Brain microvascular endothelial cell (primary cell): ENCODE data around the gene LIPM.
A peak's percentile ranks its signal among the peaks of the same experiment; 100 is the strongest.
"Not testable (repeated sequence)": the region's sequence is repeated elsewhere in the genome, so short reads cannot be mapped to it uniquely, and the experiment has no call there.

Experiments
- DNase-seq: peaks from one replicate; pipeline ENCODE4 v3.0.0-alpha.2; 2020
- H3K27ac ChIP-seq: fragments of 250-450 bp; sonication (Bioruptor Pico); 2 replicates; pipeline ENCODE4 v1.5.1; 2020; ENCODE audit warnings: mild to moderate bottlenecking, moderate library complexity
- H3K27me3 ChIP-seq: fragments of 250-450 bp; sonication (Bioruptor Pico); replicated peaks from 2 replicates; pipeline ENCODE4 v1.5.1; 2020; ENCODE audit warnings: mild to moderate bottlenecking
- H3K36me3 ChIP-seq: fragments of 250-450 bp; sonication (Bioruptor Pico); replicated peaks from 2 replicates; pipeline ENCODE4 v1.5.1; 2020; ENCODE audit warnings: mild to moderate bottlenecking
- H3K4me3 ChIP-seq: 2 replicates; pipeline ENCODE4 v1.5.1; 2011; ENCODE audit warnings: low read depth, mild to moderate bottlenecking, control low read depth, low read length, moderate library complexity
- CTCF ChIP-seq: IDR thresholded peaks from 2 replicates; pipeline ENCODE4 v1.5.1; 2011; ENCODE audit warnings: low read depth, mild to moderate bottlenecking, moderate library complexity, low read length, control low read depth, inconsistent platforms; ENCODE audit errors: missing control alignments
- in situ Hi-C: cut with HindIII; loops from 2 replicates; pipeline ENCODE4 v1.10.0; 2017; ENCODE audit warnings: low sequenced_read_pairs, low pct_ligation_motif_present

LIPM gene

GRCh38 chr10:88835096-88835909, 32.8 kb downstream of the LIPM start:
- peak; percentile 77 for DNase-seq
- Histone ChIP-seq H3K4me3 (no peak overlapping the region), H3K27me3 (no peaks in the 10 kb centered on the region), H3K36me3 (no peaks in the 10 kb centered on the region), H3K27ac (no peak overlapping the region)
- peak; percentile 91 for TF ChIP-seq CTCF
- in situ Hi-C loops: no loop called here

GRCh38 chr10:88835910-88836221, 33.3 kb downstream of the LIPM start:
- Histone ChIP-seq H3K36me3 (no peaks in the 10 kb centered on the region), H3K27me3 (no peaks in the 10 kb centered on the region), H3K4me3 (no peak overlapping the region), H3K27ac (no peak overlapping the region)
- DNase-seq: no peak
- no peak for TF ChIP-seq CTCF
- in situ Hi-C loops: no loop called here

DNA sequence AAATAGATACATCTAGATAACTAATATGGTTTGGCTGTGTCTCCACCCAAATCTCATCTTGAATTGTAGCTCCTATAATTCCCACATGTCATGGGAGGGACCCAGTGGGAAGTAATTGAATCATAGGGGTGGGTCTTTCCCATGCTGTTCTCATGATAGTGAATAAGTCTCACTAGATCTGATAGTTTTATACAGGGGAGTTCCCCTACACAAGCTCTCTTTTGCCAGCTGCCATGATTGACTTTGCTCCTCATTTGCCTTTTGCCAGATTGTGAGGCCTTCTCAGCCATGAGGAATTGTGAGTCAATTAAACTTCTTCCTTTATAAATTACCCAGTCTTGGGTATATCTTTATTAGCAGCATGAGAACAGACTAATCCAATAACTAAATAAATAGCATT, 35.1 kb downstream of the LIPM start:
- in situ Hi-C loops, DNase-seq, H3K27ac ChIP-seq, H3K4me3 ChIP-seq, H3K27me3 ChIP-seq, H3K36me3 ChIP-seq: not testable (repeated sequence)

GRCh38 chr10:88838766-88839350, 36.3 kb downstream of the LIPM start:
- Histone ChIP-seq H3K27me3 (no peaks in the 10 kb centered on the region), H3K36me3 (no peaks in the 10 kb centered on the region), H3K27ac (no peak overlapping the region), H3K4me3 (no peak overlapping the region)
- no peak for DNase-seq
- TF ChIP-seq CTCF: no peak
- in situ Hi-C loops: no loop called here

GRCh38 chr10:88840104-88840503, 37.6 kb downstream of the LIPM start:
- H3K36me3 ChIP-seq: no peaks in the 10 kb centered on the region
- no peaks in the 10 kb centered on the region for H3K27me3 ChIP-seq
- H3K4me3 ChIP-seq: no peak overlapping the region
- DNase-seq: no peak
- no peak for TF ChIP-seq CTCF
- in situ Hi-C loops: no loop called here
- no peak overlapping the region for H3K27ac ChIP-seq

DNA sequence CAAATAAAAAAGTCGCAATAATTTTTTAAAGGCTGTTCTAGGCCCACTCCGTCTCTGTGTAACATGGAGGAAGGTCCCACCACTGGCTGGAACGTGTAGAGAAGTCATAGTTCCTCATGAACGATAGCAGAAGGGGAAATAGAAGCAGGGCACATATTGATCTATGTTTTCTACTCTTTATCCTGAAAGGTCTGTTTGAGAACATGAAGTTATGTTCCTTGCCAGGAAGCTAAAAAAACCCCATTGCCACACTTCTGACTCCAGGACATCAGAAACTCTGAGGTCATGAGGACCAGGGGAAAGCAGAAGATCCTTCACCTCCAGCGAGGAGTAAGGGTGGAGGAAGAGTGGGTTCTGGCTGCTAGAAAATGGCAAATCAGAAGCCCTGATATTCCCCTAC, 38.4 kb downstream of the LIPM start:
- H3K27ac ChIP-seq: no peak overlapping the region
- in situ Hi-C loops: no loop called here
- no peak for DNase-seq
- no peaks in the 10 kb centered on the region for H3K27me3 ChIP-seq
- no peak for TF ChIP-seq CTCF
- H3K36me3 ChIP-seq: no peaks in the 10 kb centered on the region
- H3K4me3 ChIP-seq: no peak overlapping the region
